Hepatocyte (in vitro differentiated cells): ENCODE data around the gene TMEM272.

Experiments used
- EZH2 ChIP-seq: fragments of 200-600 bp; sonication (generic); IDR thresholded peaks from 2 replicates; pipeline ENCODE4 v1.6.1; 2016; ENCODE audit warnings: antibody characterized with exemption, mild to moderate bottlenecking, borderline replicate concordance
- EZH2phosphoT487 ChIP-seq: fragments of 200-600 bp; sonication (generic); IDR thresholded peaks from one replicate; pipeline ENCODE4 v1.6.1; 2018; ENCODE audit warnings: antibody characterized with exemption, mild to moderate bottlenecking, low read depth, moderate library complexity; ENCODE audit not compliant: unreplicated experiment, severe bottlenecking
- TF ChIP-seq, protein P1 (sequence below): fragments of 200-600 bp; sonication (generic); IDR thresholded peaks from 2 replicates; pipeline ENCODE4 v1.5.1; 2016; ENCODE audit warnings: antibody characterized with exemption, mild to moderate bottlenecking; ENCODE audit not compliant: poor library complexity

GRCh38 chr13:51819544-51819943 lies 25.4 kb downstream of the TMEM272 start:
- TF ChIP-seq, protein P1, sequence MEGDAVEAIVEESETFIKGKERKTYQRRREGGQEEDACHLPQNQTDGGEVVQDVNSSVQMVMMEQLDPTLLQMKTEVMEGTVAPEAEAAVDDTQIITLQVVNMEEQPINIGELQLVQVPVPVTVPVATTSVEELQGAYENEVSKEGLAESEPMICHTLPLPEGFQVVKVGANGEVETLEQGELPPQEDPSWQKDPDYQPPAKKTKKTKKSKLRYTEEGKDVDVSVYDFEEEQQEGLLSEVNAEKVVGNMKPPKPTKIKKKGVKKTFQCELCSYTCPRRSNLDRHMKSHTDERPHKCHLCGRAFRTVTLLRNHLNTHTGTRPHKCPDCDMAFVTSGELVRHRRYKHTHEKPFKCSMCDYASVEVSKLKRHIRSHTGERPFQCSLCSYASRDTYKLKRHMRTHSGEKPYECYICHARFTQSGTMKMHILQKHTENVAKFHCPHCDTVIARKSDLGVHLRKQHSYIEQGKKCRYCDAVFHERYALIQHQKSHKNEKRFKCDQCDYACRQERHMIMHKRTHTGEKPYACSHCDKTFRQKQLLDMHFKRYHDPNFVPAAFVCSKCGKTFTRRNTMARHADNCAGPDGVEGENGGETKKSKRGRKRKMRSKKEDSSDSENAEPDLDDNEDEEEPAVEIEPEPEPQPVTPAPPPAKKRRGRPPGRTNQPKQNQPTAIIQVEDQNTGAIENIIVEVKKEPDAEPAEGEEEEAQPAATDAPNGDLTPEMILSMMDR, result no peak
- TF ChIP-seq EZH2 (no peak), EZH2phosphoT487 (no peak)
